GM10266 (cell line): ENCODE measurements around the gene MUC5AC.
"Not testable (repeated sequence)": the region's sequence is repeated elsewhere in the genome, so short reads cannot be mapped to it uniquely, and the experiment has no call there.

ENCODE experiments used
- DNase-seq: peaks from one replicate; pipeline ENCODE4 v3.0.0; 2012; ENCODE audit errors: extremely low spot score
- TF ChIP-seq, protein P1 (sequence below): IDR thresholded peaks from 2 replicates; pipeline ENCODE4 v1.5.1; 2012; ENCODE audit warnings: mild to moderate bottlenecking, low read depth; ENCODE audit not compliant: control insufficient read depth, insufficient read depth; ENCODE audit errors: missing control alignments

Gene MUC5AC

DNA sequence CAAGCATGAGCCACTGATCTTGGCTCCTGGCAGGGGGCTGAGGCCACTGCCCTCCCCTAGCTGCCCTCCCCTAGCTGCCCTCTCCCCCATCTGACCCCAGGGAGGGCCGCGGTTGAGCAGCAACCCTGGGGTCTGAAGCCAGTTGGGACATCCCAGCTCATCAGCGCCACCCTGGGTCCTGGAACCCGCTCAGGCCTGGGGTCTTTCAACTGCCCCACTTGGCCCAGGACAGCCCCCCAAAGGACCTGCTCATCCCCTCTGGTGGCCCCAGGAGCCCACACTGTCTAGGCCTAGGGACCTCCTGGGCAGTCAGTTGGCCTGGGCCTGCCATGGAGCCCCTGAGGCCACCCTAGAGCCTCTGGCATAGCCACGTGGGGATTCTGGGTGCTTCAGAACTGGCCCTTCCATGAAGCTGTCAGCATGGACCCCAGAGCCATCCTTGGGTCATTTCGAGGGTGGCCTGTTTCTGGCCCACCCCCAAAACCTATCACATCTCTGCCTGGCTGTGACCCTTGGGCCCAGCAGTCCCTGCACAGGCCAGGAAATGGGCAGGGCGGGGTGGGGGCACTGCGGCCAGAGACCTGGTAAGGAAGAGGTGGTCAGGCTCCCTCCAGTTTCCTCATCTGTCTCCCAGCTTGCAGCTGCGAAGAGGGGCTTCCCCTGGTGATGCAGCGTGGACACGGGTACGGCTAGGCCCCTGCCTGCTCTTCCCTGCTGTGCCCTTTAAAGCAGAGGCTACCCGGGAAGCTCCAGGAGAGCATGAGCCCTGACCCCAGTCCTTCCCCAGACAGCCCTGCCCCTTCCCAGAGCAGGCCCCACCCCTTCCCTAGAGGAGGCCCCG is 45.2 kb upstream of the MUC5AC start:
- TF ChIP-seq, protein P1, sequence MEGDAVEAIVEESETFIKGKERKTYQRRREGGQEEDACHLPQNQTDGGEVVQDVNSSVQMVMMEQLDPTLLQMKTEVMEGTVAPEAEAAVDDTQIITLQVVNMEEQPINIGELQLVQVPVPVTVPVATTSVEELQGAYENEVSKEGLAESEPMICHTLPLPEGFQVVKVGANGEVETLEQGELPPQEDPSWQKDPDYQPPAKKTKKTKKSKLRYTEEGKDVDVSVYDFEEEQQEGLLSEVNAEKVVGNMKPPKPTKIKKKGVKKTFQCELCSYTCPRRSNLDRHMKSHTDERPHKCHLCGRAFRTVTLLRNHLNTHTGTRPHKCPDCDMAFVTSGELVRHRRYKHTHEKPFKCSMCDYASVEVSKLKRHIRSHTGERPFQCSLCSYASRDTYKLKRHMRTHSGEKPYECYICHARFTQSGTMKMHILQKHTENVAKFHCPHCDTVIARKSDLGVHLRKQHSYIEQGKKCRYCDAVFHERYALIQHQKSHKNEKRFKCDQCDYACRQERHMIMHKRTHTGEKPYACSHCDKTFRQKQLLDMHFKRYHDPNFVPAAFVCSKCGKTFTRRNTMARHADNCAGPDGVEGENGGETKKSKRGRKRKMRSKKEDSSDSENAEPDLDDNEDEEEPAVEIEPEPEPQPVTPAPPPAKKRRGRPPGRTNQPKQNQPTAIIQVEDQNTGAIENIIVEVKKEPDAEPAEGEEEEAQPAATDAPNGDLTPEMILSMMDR: no peak
- no peak for DNase-seq

DNA sequence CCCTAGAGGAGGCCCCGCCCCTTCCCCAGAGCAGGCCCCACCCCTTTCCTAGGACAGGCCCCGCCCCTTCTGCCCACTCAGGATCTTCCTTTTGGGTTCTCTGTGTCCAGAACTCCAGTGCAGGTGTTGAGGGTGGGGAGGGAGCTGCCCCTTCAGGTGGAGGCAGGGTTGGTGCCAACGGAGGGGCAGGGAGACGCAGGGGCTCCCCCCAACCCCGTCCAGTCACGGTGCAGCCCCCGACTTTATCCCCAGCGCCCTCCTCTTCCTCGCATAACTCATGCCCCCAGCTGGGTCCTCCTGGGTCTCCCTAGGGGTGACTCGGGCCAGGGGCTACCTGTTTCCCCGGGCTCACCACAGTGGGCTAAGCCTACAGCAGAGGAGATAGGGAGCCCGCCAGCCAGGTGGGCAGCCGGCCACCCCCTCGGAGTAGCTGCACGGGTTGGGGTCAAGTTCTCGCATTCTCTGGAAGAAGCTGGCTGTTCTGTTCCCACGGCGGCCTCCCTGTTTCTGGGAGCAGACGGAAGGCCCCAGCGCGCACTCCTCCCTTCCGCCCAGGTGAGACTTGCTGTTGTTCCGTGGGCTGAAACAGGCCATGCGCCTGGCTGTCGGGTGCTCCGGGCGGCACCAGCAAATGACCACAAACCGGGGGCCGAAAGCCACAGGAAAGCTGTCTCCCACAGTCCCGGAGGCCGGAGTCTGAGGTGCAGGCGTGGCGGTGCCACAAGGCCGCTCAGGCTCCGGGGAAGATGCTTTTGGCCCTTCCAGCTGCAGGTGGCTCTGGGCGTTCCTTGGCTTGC is 44.1 kb upstream of the MUC5AC start:
- no peak for DNase-seq

DNA sequence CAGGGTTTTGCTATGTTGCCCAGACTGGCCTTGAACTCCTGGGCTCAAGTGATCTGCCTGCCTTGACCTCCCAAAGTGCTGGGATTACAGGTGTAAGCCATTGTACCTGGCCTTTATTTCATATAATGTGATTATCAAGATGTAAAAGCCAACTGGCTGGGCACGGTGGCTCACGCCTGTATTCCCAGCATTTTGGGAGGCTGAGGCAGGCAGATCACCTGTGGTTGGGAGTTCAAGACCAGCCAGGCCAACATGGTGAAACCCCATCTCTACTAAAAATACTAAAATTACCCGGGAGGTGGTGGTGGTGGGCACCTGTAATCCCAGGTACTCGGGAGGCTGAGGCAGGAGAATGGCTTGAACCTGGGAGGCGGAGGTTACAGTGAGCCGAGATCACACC is 42.5 kb upstream of the MUC5AC start:
- DNase-seq: not testable (repeated sequence)

More for the DNA sequence above, 44.1 kb upstream of the MUC5AC start:
- TF ChIP-seq, protein P1: no peak

DNA sequence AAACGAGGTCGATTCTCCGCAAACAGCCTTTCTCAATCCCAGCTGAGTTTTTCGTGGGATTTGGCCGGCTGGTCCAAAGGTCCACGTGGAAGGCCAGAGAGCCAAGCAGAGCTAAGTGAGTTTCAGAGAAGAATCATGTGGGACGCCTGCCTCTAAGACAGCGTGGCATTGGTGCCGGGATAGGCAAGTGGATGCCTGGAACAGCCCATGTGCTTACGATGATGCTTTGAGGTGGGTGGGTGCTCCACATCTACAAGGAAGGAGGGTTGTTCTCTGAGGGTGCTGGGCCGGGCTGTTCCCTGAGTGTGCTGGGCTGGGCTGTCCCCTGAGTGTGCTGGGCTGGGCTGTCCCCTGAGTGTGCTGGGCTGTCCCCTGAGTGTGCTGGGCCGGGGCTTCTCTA is 41.6 kb upstream of the MUC5AC start:
- DNase-seq: no peak
- TF ChIP-seq, protein P1: no peak

DNA sequence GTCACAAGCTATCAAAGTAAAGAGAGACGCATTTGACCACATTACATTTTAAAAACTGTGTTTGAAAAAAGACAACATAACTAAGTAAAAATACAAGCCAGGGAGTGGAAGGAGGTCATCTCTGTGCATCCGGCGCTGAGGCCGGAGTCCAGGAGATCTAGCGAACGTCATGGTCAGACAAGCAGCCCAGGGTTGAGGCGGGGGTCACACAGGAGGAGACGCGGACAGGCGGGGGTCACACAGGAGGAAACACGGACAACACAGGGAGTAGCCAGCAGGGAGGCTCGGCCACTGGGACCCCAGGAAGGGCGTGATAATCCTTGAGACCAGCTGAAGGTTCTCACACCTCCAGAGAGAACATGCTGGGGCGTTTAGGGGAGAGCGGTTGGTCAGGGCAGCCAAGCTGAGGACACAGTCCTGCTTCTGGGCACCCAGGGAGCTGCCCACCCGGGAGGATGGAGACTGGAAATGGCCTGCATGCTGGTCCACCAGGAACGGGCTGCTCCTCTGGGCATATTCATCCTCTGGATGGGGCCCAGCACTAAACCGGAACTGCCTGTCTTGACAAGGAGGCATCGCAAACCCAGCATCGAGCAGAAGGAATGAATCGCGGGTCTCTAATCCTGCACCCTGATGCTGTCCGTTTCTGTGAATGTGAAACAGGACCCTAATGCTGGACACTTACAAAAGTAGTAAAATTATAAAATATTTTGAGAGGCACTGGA is 40.9 kb upstream of the MUC5AC start:
- TF ChIP-seq, protein P1: no peak
- no peak for DNase-seq

DNA sequence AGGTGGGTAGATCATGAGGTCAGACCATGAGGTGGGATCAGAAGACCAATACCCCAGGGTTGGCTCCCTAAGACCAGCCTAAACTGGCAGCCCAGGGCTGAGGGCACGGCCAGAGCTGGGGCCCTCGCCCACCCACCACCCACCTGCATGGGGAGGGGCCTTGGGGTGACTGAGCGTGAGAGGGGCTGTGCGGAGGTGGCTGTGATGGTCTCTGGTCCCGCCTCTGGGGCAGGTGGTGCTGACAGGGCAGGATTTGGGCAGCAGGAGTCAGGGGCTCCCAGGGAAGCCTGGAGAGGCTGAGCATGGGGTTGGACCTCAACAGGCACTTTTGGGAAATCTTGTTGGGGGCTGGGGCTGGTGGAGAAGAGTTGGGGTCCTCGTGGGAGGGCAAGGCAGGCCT is 39.8 kb upstream of the MUC5AC start:
- no peak for DNase-seq

More for the DNA sequence above, 39.8 kb upstream of the MUC5AC start:
- TF ChIP-seq, protein P1: no peak
